GM21381 (cell line): Measurements from ENCODE around the gene DSCAM.

Experiments
- ATAC-seq: cut with Tn5 transposase; IDR thresholded peaks from one replicate; pipeline ENCODE4 v1.9.1; 2021; ENCODE audit warnings: mild to moderate bottlenecking, moderate library complexity; ENCODE audit not compliant: unreplicated experiment

Gene DSCAM

GRCh38 chr21:39965026-39965425 lies 881.9 kb downstream of the DSCAM start:
- ATAC-seq: no peak

- ATAC-seq: no peak
These were observed 885.7 kb downstream of the DSCAM start for GRCh38 chr21:39961251-39961650.
